ENCODE results near the gene HES7. TPM values are rescaled to one million over a fixed set of nuclear protein-coding genes. Genes with fewer than 3 reads are reported as not detected.
A peak's percentile ranks its signal among the peaks of the same experiment; 100 is the strongest.

Gene HES7
- polyA plus RNA-seq, 2 of the 4 experiments (the other 2 are of a cell fraction), result 0.56 to 0.72 TPM

- 55% methylated on average over 6 of the region's 6 CpGs for WGBS (ENCODE audit: missing lambda C conversion rate)
- no peak overlapping the region for H3K27ac ChIP-seq
- TF ChIP-seq MAFK (IDR thresholded peaks at IDR 0.05; ENCODE audit: partially characterized antibody), result no peak
- no peak for TF ChIP-seq POLR2A (IDR thresholded peaks at IDR 0.05; ENCODE audit: low read length)
- no peak for TF ChIP-seq JUN (IDR thresholded peaks at IDR 0.05)
- no peak for TF ChIP-seq SMC3 (IDR thresholded peaks at IDR 0.05)
- TF ChIP-seq SREBF2 (IDR thresholded peaks at IDR 0.05), result no peak
- TF ChIP-seq CBX2 (IDR thresholded peaks at IDR 0.05; ENCODE audit: borderline replicate concordance, low read depth), result no peak
- no peak for TF ChIP-seq FOSB (CRISPR knock-in tag; IDR thresholded peaks at IDR 0.05)
- TF ChIP-seq ZSCAN20 (CRISPR knock-in tag; IDR thresholded peaks at IDR 0.05), result no peak
- no peak for TF ChIP-seq KDM1A (IDR thresholded peaks at IDR 0.05; ENCODE audit: low read depth)
- TF ChIP-seq HOXA7 (CRISPR knock-in tag; IDR thresholded peaks at IDR 0.05), result no peak
- no peaks in the 10 kb centered on the region for H3K9me3 ChIP-seq
- FAIRE-seq, result no peak
- POLR2A ChIA-PET, result no interaction called here
- no peak overlapping the region for H3K4me3 ChIP-seq
- CTCF ChIA-PET, result interaction anchor here (1.0 to 27.4 kb wide), 12 partner anchors 9 to 220 kb away, joined by 3 to 1490 read pairs (median 4); partner anchors contain the start of genes ALOXE3 and PFAS
- no peak for DNase-seq (ENCODE audit: low read depth in 1 of 2, low spot score in 1 of 2)
- H3K4me1 ChIP-seq, result no peaks in the 10 kb centered on the region
- peak in 1 of 2 experiments; percentile 51; a peak in 4 of 6 replicates for ATAC-seq
- H3K4me2 ChIP-seq, result no peak overlapping the region
Observed at GRCh38 chr17:8095361-8095760, 28.5 kb downstream of the HES7 start.

- FAIRE-seq (no peak), ATAC-seq (no peak), DNase-seq (ENCODE audit: low read depth in 1 of 2, low spot score in 1 of 2) (no peak)
- no peak for TF ChIP-seq CHD4 (IDR thresholded peaks at IDR 0.05; ENCODE audit: borderline replicate concordance)
- TF ChIP-seq NPAS2 (CRISPR knock-in tag; IDR thresholded peaks at IDR 0.05; ENCODE audit: borderline replicate concordance), result no peak
- TF ChIP-seq MAZ (IDR thresholded peaks at IDR 0.05; ENCODE audit: borderline replicate concordance, low read depth, low read length), result no peak
- TF ChIP-seq SREBF2 (IDR thresholded peaks at IDR 0.05), result no peak
- no peak for TF ChIP-seq HEYL (CRISPR knock-in tag; IDR thresholded peaks at IDR 0.05)
- TF ChIP-seq USF2 (IDR thresholded peaks at IDR 0.05), result no peak
- no peak for TF ChIP-seq E2F6 (IDR thresholded peaks at IDR 0.05; ENCODE audit: borderline replicate concordance, low read depth)
- no peak for TF ChIP-seq HMGXB4 (CRISPR knock-in tag; IDR thresholded peaks at IDR 0.05; ENCODE audit: borderline replicate concordance)
- TF ChIP-seq CEBPB (IDR thresholded peaks at IDR 0.05), result no peak
- no peak for TF ChIP-seq GATA3 (IDR thresholded peaks at IDR 0.05; ENCODE audit: borderline replicate concordance)
- no peak for TF ChIP-seq RFX5 (IDR thresholded peaks at IDR 0.05)
- no peak for TF ChIP-seq POLR2A (IDR thresholded peaks at IDR 0.05; ENCODE audit: low read length)
- no peak for TF ChIP-seq NR3C1 (IDR thresholded peaks at IDR 0.05)
- TF ChIP-seq RAD21 (conservative IDR thresholded peaks at IDR 0.05 in 1 of 2, IDR thresholded peaks at IDR 0.05 in 1 of 2), result no peak
- Histone ChIP-seq H3K9me3 (no peaks in the 10 kb centered on the region), H3K4me1 (no peaks in the 10 kb centered on the region), H3K4me2 (no peak overlapping the region), H3K27ac (no peak overlapping the region), H3K4me3 (no peak overlapping the region)
- CTCF ChIA-PET, result interaction anchor here (0.6 to 27.4 kb wide), 5 partner anchors 14 to 224 kb away, joined by 3 to 1490 read pairs (median 444); partner anchors contain the start of gene ALOXE3
- POLR2A ChIA-PET, result interaction anchor here (1.3 kb wide), 1 partner anchor 9 kb away, joined by 6 read pairs; no protein-coding TSS in a partner anchor
- 44% methylated on average over 9 of the region's 9 CpGs for WGBS (ENCODE audit: missing lambda C conversion rate)
Observed at GRCh38 chr17:8091033-8091687, 32.7 kb downstream of the HES7 start.

Measured in A549 (cell line).